Stimulated activated memory B cell treated with anti-CD40 and anti-IgM and Interleukin-4, amounts not matched to agents 10 μg/mL and 1 μg/mL and 100 μg/mL, for 72 hours (primary cell): ENCODE measurements around the gene N4BP3.
"Not testable (repeated sequence)": the region's sequence is repeated elsewhere in the genome, so short reads cannot be mapped to it uniquely, and the experiment has no call there.

Experiments
- ATAC-seq: fragments of 150-1000 bp; cut with Tn5 transposase; 2 replicates; pipeline ENCODE4 v1.10.0; 2021
- H3K27ac Mint-ChIP-seq: one replicate; pipeline ENCODE4 v1.8.0; 2022; ENCODE audit warnings: mild to moderate bottlenecking, mixed read lengths
- H3K27me3 Mint-ChIP-seq: one replicate; pipeline ENCODE4 v1.8.0; 2022; ENCODE audit warnings: mixed read lengths
- H3K36me3 Mint-ChIP-seq: one replicate; pipeline ENCODE4 v1.8.0; 2022; ENCODE audit warnings: mixed read lengths
- H3K4me1 Mint-ChIP-seq: one replicate; pipeline ENCODE4 v1.8.0; 2022; ENCODE audit warnings: mixed read lengths
- H3K4me3 Mint-ChIP-seq: one replicate; pipeline ENCODE4 v1.8.0; 2022; ENCODE audit warnings: mild to moderate bottlenecking, moderate library complexity, mixed read lengths
- H3K9me3 Mint-ChIP-seq: one replicate; pipeline ENCODE4 v1.8.0; 2022; ENCODE audit warnings: mixed read lengths

N4BP3 gene

GRCh38 chr5:178113141-178113787 lies at the start of gene N4BP3:
Gene N4BP3, plus strand, starts transcription at chr5:178113532. Its CDS starts 6,052 bp downstream, at chr5:178119584.
- peak; percentile 71 for ATAC-seq
- H3K27me3 Mint-ChIP-seq, result no peaks in the 10 kb centered on the region
- peaks cover 73% of the 10 kb centered on the region for H3K4me1 Mint-ChIP-seq
- peak within 1 kb of the TSS; percentile 96 for H3K27ac Mint-ChIP-seq
- peak within 1 kb of the TSS; percentile 98 for H3K4me3 Mint-ChIP-seq
- no peaks in the 10 kb centered on the region for H3K9me3 Mint-ChIP-seq
- peaks cover 5% of the 10 kb centered on the region for H3K36me3 Mint-ChIP-seq

- Mint-ChIP-seq H3K9me3 (no peaks in the 10 kb centered on the region), H3K27ac (no peak overlapping the region), H3K4me1 (peaks cover 20% of the 10 kb centered on the region), H3K36me3 (no peaks in the 10 kb centered on the region), H3K4me3 (no peak overlapping the region), H3K27me3 (peaks cover 14% of the 10 kb centered on the region)
- ATAC-seq, result no peak
These were observed 45.6 kb upstream of the N4BP3 start for GRCh38 chr5:178067755-178068154.

GRCh38 chr5:178068293-178068692 lies 45.0 kb upstream of the N4BP3 start:
- Mint-ChIP-seq H3K36me3 (no peaks in the 10 kb centered on the region), H3K4me1 (peaks cover 20% of the 10 kb centered on the region), H3K4me3 (no peak overlapping the region), H3K27me3 (peaks cover 14% of the 10 kb centered on the region), H3K9me3 (no peaks in the 10 kb centered on the region), H3K27ac (no peak overlapping the region)
- ATAC-seq, result peak; percentile 77

GRCh38 chr5:178069909-178070308 lies 43.4 kb upstream of the N4BP3 start:
- peaks cover 27% of the 10 kb centered on the region for H3K27me3 Mint-ChIP-seq

GRCh38 chr5:178071108-178071507 lies 42.2 kb upstream of the N4BP3 start:
- no peaks in the 10 kb centered on the region for H3K36me3 Mint-ChIP-seq
- no peak for ATAC-seq
- H3K27me3 Mint-ChIP-seq, result peaks cover 26% of the 10 kb centered on the region
- H3K9me3 Mint-ChIP-seq, result no peaks in the 10 kb centered on the region
- H3K27ac Mint-ChIP-seq, result no peak overlapping the region
- H3K4me1 Mint-ChIP-seq, result peaks cover 26% of the 10 kb centered on the region
- no peak overlapping the region for H3K4me3 Mint-ChIP-seq

More at GRCh38 chr5:178069909-178070308, 43.4 kb upstream of the N4BP3 start:
- Mint-ChIP-seq H3K4me3 (no peak overlapping the region), H3K36me3 (no peaks in the 10 kb centered on the region), H3K4me1 (peaks cover 20% of the 10 kb centered on the region), H3K27ac (no peak overlapping the region), H3K9me3 (no peaks in the 10 kb centered on the region)
- peak; percentile 73 for ATAC-seq

- Mint-ChIP-seq H3K9me3 (no peaks in the 10 kb centered on the region), H3K27me3 (peaks cover 15% of the 10 kb centered on the region), H3K4me1 (peaks cover 27% of the 10 kb centered on the region), H3K36me3 (no peaks in the 10 kb centered on the region), H3K27ac (no peak overlapping the region), H3K4me3 (no peak overlapping the region)
- ATAC-seq, result no peak
These were observed 40.6 kb upstream of the N4BP3 start for GRCh38 chr5:178072749-178073148.

GRCh38 chr5:178074266-178074952 lies 38.9 kb upstream of the N4BP3 start:
- no peak overlapping the region for H3K27ac Mint-ChIP-seq
- H3K4me1 Mint-ChIP-seq, result peaks cover 10% of the 10 kb centered on the region
- H3K27me3 Mint-ChIP-seq, result peaks cover 15% of the 10 kb centered on the region
- no peaks in the 10 kb centered on the region for H3K36me3 Mint-ChIP-seq
- H3K4me3 Mint-ChIP-seq, result no peak overlapping the region
- ATAC-seq, result no peak
- H3K9me3 Mint-ChIP-seq, result no peaks in the 10 kb centered on the region

- not testable (repeated sequence) for ATAC-seq, H3K4me1 Mint-ChIP-seq, H3K9me3 Mint-ChIP-seq, H3K36me3 Mint-ChIP-seq, H3K4me3 Mint-ChIP-seq, H3K27ac Mint-ChIP-seq
- peaks cover 24% of the 10 kb centered on the region for H3K27me3 Mint-ChIP-seq
These were observed 36.4 kb upstream of the N4BP3 start for GRCh38 chr5:178076965-178077364.

- no peak for ATAC-seq
- Mint-ChIP-seq H3K36me3 (no peaks in the 10 kb centered on the region), H3K4me3 (no peak overlapping the region), H3K4me1 (peaks cover 8% of the 10 kb centered on the region), H3K27me3 (peaks cover 24% of the 10 kb centered on the region), H3K9me3 (no peaks in the 10 kb centered on the region), H3K27ac (no peak overlapping the region)
These were observed 35.6 kb upstream of the N4BP3 start for GRCh38 chr5:178077751-178078150.

GRCh38 chr5:178078197-178079010 lies 34.9 kb upstream of the N4BP3 start:
- H3K9me3 Mint-ChIP-seq, result no peaks in the 10 kb centered on the region
- H3K27me3 Mint-ChIP-seq, result peaks cover 29% of the 10 kb centered on the region
- H3K4me1 Mint-ChIP-seq, result peaks cover 8% of the 10 kb centered on the region
- no peaks in the 10 kb centered on the region for H3K36me3 Mint-ChIP-seq
- no peak overlapping the region for H3K27ac Mint-ChIP-seq
- H3K4me3 Mint-ChIP-seq, result no peak overlapping the region
- ATAC-seq, result no peak

- Mint-ChIP-seq H3K36me3 (no peaks in the 10 kb centered on the region), H3K9me3 (no peaks in the 10 kb centered on the region), H3K27me3 (peaks cover 27% of the 10 kb centered on the region), H3K4me1 (peaks cover 15% of the 10 kb centered on the region), H3K27ac (peak overlapping the region; percentile 30), H3K4me3 (no peak overlapping the region)
- no peak for ATAC-seq
These were observed 33.3 kb upstream of the N4BP3 start for GRCh38 chr5:178080056-178080455.

- peaks cover 13% of the 10 kb centered on the region for H3K4me1 Mint-ChIP-seq
- H3K4me3 Mint-ChIP-seq, result no peak overlapping the region
- no peaks in the 10 kb centered on the region for H3K9me3 Mint-ChIP-seq
- no peak for ATAC-seq
- H3K36me3 Mint-ChIP-seq, result no peaks in the 10 kb centered on the region
- peak overlapping the region; percentile 30 for H3K27ac Mint-ChIP-seq
- H3K27me3 Mint-ChIP-seq, result peaks cover 29% of the 10 kb centered on the region
These were observed 32.5 kb upstream of the N4BP3 start for GRCh38 chr5:178080618-178081410.

GRCh38 chr5:178081571-178082243 lies 31.6 kb upstream of the N4BP3 start:
- H3K27ac Mint-ChIP-seq, result no peak overlapping the region
- H3K27me3 Mint-ChIP-seq, result peaks cover 36% of the 10 kb centered on the region
- peaks cover 7% of the 10 kb centered on the region for H3K4me1 Mint-ChIP-seq
- H3K36me3 Mint-ChIP-seq, result no peaks in the 10 kb centered on the region
- no peak overlapping the region for H3K4me3 Mint-ChIP-seq
- no peak for ATAC-seq
- H3K9me3 Mint-ChIP-seq, result no peaks in the 10 kb centered on the region

GRCh38 chr5:178083922-178084321 lies 29.4 kb upstream of the N4BP3 start:
- ATAC-seq, result no peak
- H3K27me3 Mint-ChIP-seq, result peaks cover 51% of the 10 kb centered on the region
- H3K4me1 Mint-ChIP-seq, result peaks cover 7% of the 10 kb centered on the region
- no peaks in the 10 kb centered on the region for H3K36me3 Mint-ChIP-seq
- no peak overlapping the region for H3K4me3 Mint-ChIP-seq
- no peak overlapping the region for H3K27ac Mint-ChIP-seq
- no peaks in the 10 kb centered on the region for H3K9me3 Mint-ChIP-seq
